ENCODE data around the gene KRTAP3-2.

- TF ChIP-seq POLR2AphosphoS5 (IDR thresholded peaks at IDR 0.05; ENCODE audit: low read depth) (no peak), CTCF (IDR thresholded peaks at IDR 0.05; ENCODE audit: insufficient read depth, low read length) (no peak), REST (IDR thresholded peaks at IDR 0.05; ENCODE audit: insufficient replicate concordance, low read depth) (no peak), GABPA (IDR thresholded peaks at IDR 0.05; ENCODE audit: low read depth) (no peak), SPI1 (IDR thresholded peaks at IDR 0.05; ENCODE audit: borderline replicate concordance, low read depth) (no peak)
Measured at GRCh38 chr17:40949418-40949817, 50.3 kb downstream of the KRTAP3-2 start.

Measured in HL-60 (cell line).